ENCODE data around the gene STK10. TPM values are rescaled to one million over a fixed set of nuclear protein-coding genes. Genes with fewer than 3 reads are reported as not detected.
"Not testable (repeated sequence)": the region's sequence is repeated elsewhere in the genome, so short reads cannot be mapped to it uniquely, and the experiment has no call there.

Gene STK10
- total RNA-seq, 1 experiment from 2014 or later, result 20.0 TPM

- DNase-seq (ENCODE audit: low read depth, low spot score), result no peak
- in situ Hi-C loops (cut with HindIII; ENCODE audit: low pct_unique_long_range_greater_than_20kb, low sequenced_read_pairs), result no loop called here
These were observed 149.9 kb downstream of the STK10 start for GRCh38 chr5:172038167-172038566.

GRCh38 chr5:172035049-172035448 lies 153.0 kb downstream of the STK10 start:
- in situ Hi-C loops (cut with HindIII; ENCODE audit: low pct_unique_long_range_greater_than_20kb, low sequenced_read_pairs), result no loop called here
- DNase-seq (ENCODE audit: low read depth, low spot score), result no peak

GRCh38 chr5:172031894-172032461 lies 156.0 kb downstream of the STK10 start:
- in situ Hi-C loops (cut with HindIII; ENCODE audit: low pct_unique_long_range_greater_than_20kb, low sequenced_read_pairs), result no loop called here
- no peak for DNase-seq (ENCODE audit: low read depth, low spot score)

- no peak for DNase-seq (ENCODE audit: low read depth, low spot score)
- in situ Hi-C loops (cut with HindIII; ENCODE audit: low pct_unique_long_range_greater_than_20kb, low sequenced_read_pairs), result no loop called here
These were observed 158.1 kb downstream of the STK10 start for GRCh38 chr5:172029876-172030275.

- in situ Hi-C loops (cut with HindIII; ENCODE audit: low pct_unique_long_range_greater_than_20kb, low sequenced_read_pairs), result no loop called here
These were observed 159.9 kb downstream of the STK10 start for GRCh38 chr5:172028167-172028566.

GRCh38 chr5:172020110-172020786 lies 167.8 kb downstream of the STK10 start:
- peak; percentile 21 for DNase-seq (ENCODE audit: low read depth, low spot score)

More at GRCh38 chr5:172028167-172028566, 159.9 kb downstream of the STK10 start:
- no peak for DNase-seq (ENCODE audit: low read depth, low spot score)

GRCh38 chr5:172015346-172015745 lies 172.7 kb downstream of the STK10 start:
- no peak for DNase-seq (ENCODE audit: low read depth, low spot score)
- in situ Hi-C loops (cut with HindIII; ENCODE audit: low pct_unique_long_range_greater_than_20kb, low sequenced_read_pairs), result no loop called here

More at GRCh38 chr5:172020110-172020786, 167.8 kb downstream of the STK10 start:
- in situ Hi-C loops (cut with HindIII; ENCODE audit: low pct_unique_long_range_greater_than_20kb, low sequenced_read_pairs), result not testable (repeated sequence)

GRCh38 chr5:172010278-172010677 lies 177.7 kb downstream of the STK10 start:
- DNase-seq (ENCODE audit: low read depth, low spot score), result peak; percentile 59
- in situ Hi-C loops (cut with HindIII; ENCODE audit: low pct_unique_long_range_greater_than_20kb, low sequenced_read_pairs), result no loop called here

GRCh38 chr5:172009536-172010270 lies 178.3 kb downstream of the STK10 start:
- in situ Hi-C loops (cut with HindIII; ENCODE audit: low pct_unique_long_range_greater_than_20kb, low sequenced_read_pairs), result no loop called here
- no peak for DNase-seq (ENCODE audit: low read depth, low spot score)

- no peak for DNase-seq (ENCODE audit: low read depth, low spot score)
These were observed 179.3 kb downstream of the STK10 start for GRCh38 chr5:172008689-172009141.

GRCh38 chr5:172008111-172008455 lies 179.9 kb downstream of the STK10 start:
- in situ Hi-C loops (cut with HindIII; ENCODE audit: low pct_unique_long_range_greater_than_20kb, low sequenced_read_pairs), result no loop called here
- no peak for DNase-seq (ENCODE audit: low read depth, low spot score)

More at GRCh38 chr5:172008689-172009141, 179.3 kb downstream of the STK10 start:
- in situ Hi-C loops (cut with HindIII; ENCODE audit: low pct_unique_long_range_greater_than_20kb, low sequenced_read_pairs), result no loop called here

- in situ Hi-C loops (cut with HindIII; ENCODE audit: low pct_unique_long_range_greater_than_20kb, low sequenced_read_pairs), result no loop called here
- DNase-seq (ENCODE audit: low read depth, low spot score), result no peak
These were observed 180.6 kb downstream of the STK10 start for GRCh38 chr5:172007175-172008110.

- peak; percentile 95 for DNase-seq (ENCODE audit: low read depth, low spot score)
- in situ Hi-C loops (cut with HindIII; ENCODE audit: low pct_unique_long_range_greater_than_20kb, low sequenced_read_pairs), result no loop called here
These were observed 181.5 kb downstream of the STK10 start, which contains the start of gene FBXW11 for GRCh38 chr5:172006321-172007174. Gene FBXW11, minus strand, starts transcription at chr5:172006638. Its CDS starts 136 bp downstream, at chr5:172006502.

GRCh38 chr5:172005708-172006320 lies 182.2 kb downstream of the STK10 start:
- no peak for DNase-seq (ENCODE audit: low read depth, low spot score)
- in situ Hi-C loops (cut with HindIII; ENCODE audit: low pct_unique_long_range_greater_than_20kb, low sequenced_read_pairs), result no loop called here

GRCh38 chr5:172004824-172005237 lies 183.2 kb downstream of the STK10 start:
- in situ Hi-C loops (cut with HindIII; ENCODE audit: low pct_unique_long_range_greater_than_20kb, low sequenced_read_pairs), result no loop called here
- DNase-seq (ENCODE audit: low read depth, low spot score), result no peak

GRCh38 chr5:172003746-172004145 lies 184.3 kb downstream of the STK10 start:
- in situ Hi-C loops (cut with HindIII; ENCODE audit: low pct_unique_long_range_greater_than_20kb, low sequenced_read_pairs), result no loop called here
- DNase-seq (ENCODE audit: low read depth, low spot score), result no peak

Data from SK-MEL-5 (cell line).